Neural progenitor cell (in vitro differentiated cells): ENCODE data around the gene STAC2.

ENCODE experiments used
- EZH2 ChIP-seq: fragments of 200-600 bp; sonication (generic); IDR thresholded peaks from 2 replicates; pipeline ENCODE4 v1.6.1; 2017; ENCODE audit warnings: antibody characterized with exemption, mild to moderate bottlenecking, moderate library complexity
- EZH2phosphoT487 ChIP-seq: fragments of 200-600 bp; sonication (generic); IDR thresholded peaks from 2 replicates; pipeline ENCODE4 v1.6.1; 2017; ENCODE audit warnings: antibody characterized with exemption
- TF ChIP-seq, protein P1 (sequence below): fragments of 200-600 bp; sonication (generic); IDR thresholded peaks from 2 replicates; pipeline ENCODE4 v1.5.1; 2017; ENCODE audit warnings: antibody characterized with exemption, mild to moderate bottlenecking

DNA sequence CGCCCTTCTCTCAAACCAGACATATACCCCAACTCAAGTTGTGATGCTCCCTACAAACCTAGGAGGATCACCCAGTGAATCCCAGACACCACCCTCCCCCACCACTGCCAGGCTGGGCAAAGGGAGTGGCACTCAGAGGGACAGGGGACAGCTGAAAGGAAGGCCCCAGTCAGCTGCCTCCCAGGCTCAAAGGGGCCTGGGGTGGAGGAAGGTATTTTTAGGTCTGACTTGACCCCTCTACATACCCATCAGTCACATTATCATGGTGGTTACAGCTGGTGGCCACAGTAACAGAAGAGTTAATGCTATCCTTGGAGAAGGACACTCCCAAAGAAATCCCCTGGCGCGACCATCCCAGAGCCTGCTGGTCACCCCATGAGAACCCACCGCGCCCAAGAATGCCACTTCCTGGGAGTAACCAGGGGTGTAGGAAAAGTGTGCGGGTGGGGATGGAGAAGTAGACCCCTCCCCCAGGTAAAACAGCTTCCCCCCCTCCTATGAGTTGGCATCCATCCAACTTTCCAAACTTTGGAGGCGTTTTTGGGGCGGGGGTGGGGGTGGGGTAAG is 29.4 kb downstream of the STAC2 start:
- TF ChIP-seq, protein P1, sequence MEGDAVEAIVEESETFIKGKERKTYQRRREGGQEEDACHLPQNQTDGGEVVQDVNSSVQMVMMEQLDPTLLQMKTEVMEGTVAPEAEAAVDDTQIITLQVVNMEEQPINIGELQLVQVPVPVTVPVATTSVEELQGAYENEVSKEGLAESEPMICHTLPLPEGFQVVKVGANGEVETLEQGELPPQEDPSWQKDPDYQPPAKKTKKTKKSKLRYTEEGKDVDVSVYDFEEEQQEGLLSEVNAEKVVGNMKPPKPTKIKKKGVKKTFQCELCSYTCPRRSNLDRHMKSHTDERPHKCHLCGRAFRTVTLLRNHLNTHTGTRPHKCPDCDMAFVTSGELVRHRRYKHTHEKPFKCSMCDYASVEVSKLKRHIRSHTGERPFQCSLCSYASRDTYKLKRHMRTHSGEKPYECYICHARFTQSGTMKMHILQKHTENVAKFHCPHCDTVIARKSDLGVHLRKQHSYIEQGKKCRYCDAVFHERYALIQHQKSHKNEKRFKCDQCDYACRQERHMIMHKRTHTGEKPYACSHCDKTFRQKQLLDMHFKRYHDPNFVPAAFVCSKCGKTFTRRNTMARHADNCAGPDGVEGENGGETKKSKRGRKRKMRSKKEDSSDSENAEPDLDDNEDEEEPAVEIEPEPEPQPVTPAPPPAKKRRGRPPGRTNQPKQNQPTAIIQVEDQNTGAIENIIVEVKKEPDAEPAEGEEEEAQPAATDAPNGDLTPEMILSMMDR: no peak
- TF ChIP-seq EZH2phosphoT487: no peak
- TF ChIP-seq EZH2: no peak
